Measurements from ENCODE around the gene CACNA2D2. TPM values are rescaled to one million over a fixed set of nuclear protein-coding genes. Genes with fewer than 3 reads are reported as not detected.

CACNA2D2 gene
- total and polyA plus RNA-seq, 9 donors = 0.95 to 8.6 (median 3.8) TPM

DNA sequence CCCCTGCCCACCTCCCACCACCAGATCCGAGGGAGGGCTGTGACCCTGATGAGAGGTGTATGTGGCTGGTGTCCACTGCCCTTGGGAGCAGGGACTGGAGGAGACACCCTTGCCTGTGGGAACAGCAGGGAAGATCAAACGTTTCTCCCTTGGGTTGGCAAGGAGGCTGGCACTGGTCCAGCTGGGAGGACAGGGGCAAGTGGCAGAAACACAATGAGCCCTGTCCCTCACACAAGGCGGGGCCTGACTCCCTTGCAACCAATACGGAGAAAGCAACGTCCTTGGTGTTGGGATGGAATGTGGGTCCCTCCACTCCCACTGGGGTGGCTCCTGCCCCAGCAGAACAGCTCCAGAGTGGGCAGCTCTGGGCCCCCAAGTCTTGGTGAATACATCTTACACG, 186.1 kb downstream of the CACNA2D2 start:
- Histone ChIP-seq H3K4me3 (no peak overlapping the region), H3K27me3 (no peaks in the 10 kb centered on the region), H3K36me3 (no peaks in the 10 kb centered on the region), H3K9me3 (no peaks in the 10 kb centered on the region), H3K4me1 (ENCODE audit: insufficient read depth) (peaks cover 18% of the 10 kb centered on the region), H3K27ac (no peak overlapping the region)
- WGBS, 3 donors = 52 to 61% (median 56%) methylated on average over 6 of the region's 6 CpGs
- DNase-seq = no peak
- intact Hi-C loops (cut with DNase I) = no loop called here
- TF ChIP-seq POLR2A (IDR thresholded peaks at IDR 0.05) (no peak), EP300 (IDR thresholded peaks at IDR 0.05) (no peak)
- TF ChIP-seq, protein P1, sequence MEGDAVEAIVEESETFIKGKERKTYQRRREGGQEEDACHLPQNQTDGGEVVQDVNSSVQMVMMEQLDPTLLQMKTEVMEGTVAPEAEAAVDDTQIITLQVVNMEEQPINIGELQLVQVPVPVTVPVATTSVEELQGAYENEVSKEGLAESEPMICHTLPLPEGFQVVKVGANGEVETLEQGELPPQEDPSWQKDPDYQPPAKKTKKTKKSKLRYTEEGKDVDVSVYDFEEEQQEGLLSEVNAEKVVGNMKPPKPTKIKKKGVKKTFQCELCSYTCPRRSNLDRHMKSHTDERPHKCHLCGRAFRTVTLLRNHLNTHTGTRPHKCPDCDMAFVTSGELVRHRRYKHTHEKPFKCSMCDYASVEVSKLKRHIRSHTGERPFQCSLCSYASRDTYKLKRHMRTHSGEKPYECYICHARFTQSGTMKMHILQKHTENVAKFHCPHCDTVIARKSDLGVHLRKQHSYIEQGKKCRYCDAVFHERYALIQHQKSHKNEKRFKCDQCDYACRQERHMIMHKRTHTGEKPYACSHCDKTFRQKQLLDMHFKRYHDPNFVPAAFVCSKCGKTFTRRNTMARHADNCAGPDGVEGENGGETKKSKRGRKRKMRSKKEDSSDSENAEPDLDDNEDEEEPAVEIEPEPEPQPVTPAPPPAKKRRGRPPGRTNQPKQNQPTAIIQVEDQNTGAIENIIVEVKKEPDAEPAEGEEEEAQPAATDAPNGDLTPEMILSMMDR (IDR thresholded peaks at IDR 0.05) = no peak

- TF ChIP-seq EP300 (IDR thresholded peaks at IDR 0.05) (no peak), POLR2A (IDR thresholded peaks at IDR 0.05) (no peak)
- TF ChIP-seq, protein P1 (IDR thresholded peaks at IDR 0.05) = no peak
- intact Hi-C loops (cut with DNase I) = no loop called here
- no peaks in the 10 kb centered on the region for H3K27me3 ChIP-seq
- WGBS, 3 donors = 58 to 61% (median 60%) methylated on average over 9 of the region's 9 CpGs
- H3K4me1 ChIP-seq (ENCODE audit: insufficient read depth) = peaks cover 18% of the 10 kb centered on the region
- no peaks in the 10 kb centered on the region for H3K9me3 ChIP-seq
- H3K4me3 ChIP-seq = no peak overlapping the region
- DNase-seq = no peak
- no peaks in the 10 kb centered on the region for H3K36me3 ChIP-seq
- no peak overlapping the region for H3K27ac ChIP-seq
Observed at GRCh38 chr3:50316657-50317242, 186.7 kb downstream of the CACNA2D2 start.

- no peaks in the 10 kb centered on the region for H3K36me3 ChIP-seq
- no peaks in the 10 kb centered on the region for H3K27me3 ChIP-seq
- H3K4me1 ChIP-seq (ENCODE audit: insufficient read depth) = peaks cover 10% of the 10 kb centered on the region
- no peaks in the 10 kb centered on the region for H3K9me3 ChIP-seq
- intact Hi-C loops (cut with DNase I) = no loop called here
- TF ChIP-seq EP300 (IDR thresholded peaks at IDR 0.05) = no peak
- TF ChIP-seq, protein P1 (IDR thresholded peaks at IDR 0.05) = no peak
- no peak for TF ChIP-seq POLR2A (IDR thresholded peaks at IDR 0.05)
- H3K4me3 ChIP-seq = no peak overlapping the region
- H3K27ac ChIP-seq = no peak overlapping the region
- DNase-seq = no peak
- 94 to 98% (median 97%) methylated on average over 4 of the region's 4 CpGs for WGBS, 3 donors
Observed at GRCh38 chr3:50314816-50315215, 188.6 kb downstream of the CACNA2D2 start.

DNA sequence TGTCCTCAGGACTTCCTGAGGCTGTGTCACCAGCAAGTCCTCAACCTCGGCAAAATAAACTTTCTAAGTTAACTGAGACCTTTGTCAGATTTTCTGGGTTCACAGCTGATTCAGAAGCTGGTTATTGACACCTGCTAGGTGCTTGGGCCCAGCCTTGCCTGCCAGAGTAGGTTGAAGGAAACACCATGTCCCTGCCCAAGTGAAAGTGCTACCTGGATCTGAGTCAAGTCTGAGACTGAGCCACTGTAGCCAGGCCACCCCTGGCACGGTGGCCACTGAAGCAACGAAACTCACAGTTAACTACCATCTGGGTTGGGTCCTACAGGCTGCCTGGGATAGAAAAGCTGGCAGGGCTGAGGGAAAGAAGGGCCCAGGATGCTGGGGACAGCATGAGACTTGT, 189.1 kb downstream of the CACNA2D2 start:
- no peak overlapping the region for H3K4me3 ChIP-seq
- H3K27me3 ChIP-seq = no peaks in the 10 kb centered on the region
- H3K9me3 ChIP-seq = no peaks in the 10 kb centered on the region
- no peak overlapping the region for H3K27ac ChIP-seq
- H3K4me1 ChIP-seq (ENCODE audit: insufficient read depth) = peaks cover 5% of the 10 kb centered on the region
- DNase-seq = no peak
- TF ChIP-seq, protein P1 (IDR thresholded peaks at IDR 0.05) = no peak
- TF ChIP-seq POLR2A (IDR thresholded peaks at IDR 0.05) (no peak), EP300 (IDR thresholded peaks at IDR 0.05) (no peak)
- 79 to 82% (median 81%) methylated on average over 3 of the region's 3 CpGs for WGBS, 3 donors
- no peaks in the 10 kb centered on the region for H3K36me3 ChIP-seq
- intact Hi-C loops (cut with DNase I) = no loop called here

Small RNA genes lying within 50 kb of the gene (small RNA-seq; reads per million reads assigned to genes)
- not detected for gene RNA5SP131

Other genes starting within 250 kb of the CACNA2D2 start
- 100 to 1,000 TPM in 1 of 7 donors, 10 to 100 TPM in 6; 18.4 to 224 (median 51.9) TPM for gene SEMA3B, start 234.5 kb downstream of the CACNA2D2 start, total RNA-seq
- gene SEMA3B, start 234.5 kb downstream of the CACNA2D2 start, polyA plus RNA-seq = 10 to 100 TPM in 1 of 2 donors, 1 to 10 TPM in 1; 5.0 to 30.9 TPM
- gene LSMEM2, start 224.5 kb downstream of the CACNA2D2 start, total RNA-seq = 1 to 10 TPM in 2 of 7 donors, under 1 TPM in 3, not detected in 2; 0.42 to 1.4 (median 0.76) TPM
- gene LSMEM2, start 224.5 kb downstream of the CACNA2D2 start, polyA plus RNA-seq = 1 to 10 TPM in 1 of 2 donors, under 1 TPM in 1; 0.60 to 1.0 TPM
- 10 to 100 TPM; 31.8 to 76.9 (median 56.4) TPM for gene IFRD2, start 211.2 kb downstream of the CACNA2D2 start, total RNA-seq
- gene IFRD2, start 211.2 kb downstream of the CACNA2D2 start, polyA plus RNA-seq = 10 to 100 TPM; 14.5 to 32.8 TPM
- 1 to 10 TPM in 6 of 7 donors, under 1 TPM in 1; 0.58 to 4.3 (median 2.0) TPM for gene HYAL3, start 204.2 kb downstream of the CACNA2D2 start, total RNA-seq
- gene HYAL3, start 204.2 kb downstream of the CACNA2D2 start, polyA plus RNA-seq = 1 to 10 TPM; 1.5 to 1.9 TPM
- gene NAA80, start 204.2 kb downstream of the CACNA2D2 start, total RNA-seq = 10 to 100 TPM in 6 of 7 donors, 1 to 10 TPM in 1; 9.7 to 15.7 (median 13.0) TPM
- gene NAA80, start 204.2 kb downstream of the CACNA2D2 start, polyA plus RNA-seq = 10 to 100 TPM in 1 of 2 donors, 1 to 10 TPM in 1; 2.6 to 11.2 TPM
- 1 to 10 TPM; 1.8 to 9.3 (median 3.3) TPM for gene HYAL1, start 200.1 kb downstream of the CACNA2D2 start, total RNA-seq
- 1 to 10 TPM; 3.6 to 4.4 TPM for gene HYAL1, start 200.1 kb downstream of the CACNA2D2 start, polyA plus RNA-seq
- 10 to 100 TPM; 29.0 to 81.6 (median 41.2) TPM for gene HYAL2, start 180.9 kb downstream of the CACNA2D2 start, total RNA-seq
- 10 to 100 TPM; 10.9 to 56.3 TPM for gene HYAL2, start 180.9 kb downstream of the CACNA2D2 start, polyA plus RNA-seq
- gene TUSC2, start 175.4 kb downstream of the CACNA2D2 start, total RNA-seq = 10 to 100 TPM; 19.4 to 26.4 (median 21.3) TPM
- gene TUSC2, start 175.4 kb downstream of the CACNA2D2 start, polyA plus RNA-seq = 10 to 100 TPM; 21.0 to 24.0 TPM
- gene RASSF1, start 162.8 kb downstream of the CACNA2D2 start, total RNA-seq = 10 to 100 TPM; 16.2 to 32.6 (median 25.5) TPM
- 10 to 100 TPM; 12.5 to 27.4 TPM for gene RASSF1, start 162.8 kb downstream of the CACNA2D2 start, polyA plus RNA-seq
- gene ZMYND10, start 157.9 kb downstream of the CACNA2D2 start, total RNA-seq = 10 to 100 TPM in 2 of 7 donors, 1 to 10 TPM in 5; 1.0 to 75.1 (median 3.4) TPM
- gene ZMYND10, start 157.9 kb downstream of the CACNA2D2 start, polyA plus RNA-seq = under 1 TPM; 0.50 to 0.81 TPM
- 10 to 100 TPM; 19.4 to 26.3 (median 22.4) TPM for gene NPRL2, start 152.9 kb downstream of the CACNA2D2 start, total RNA-seq
- 10 to 100 TPM; 21.8 to 21.9 TPM for gene NPRL2, start 152.9 kb downstream of the CACNA2D2 start, polyA plus RNA-seq
- gene CYB561D2, start 152.8 kb downstream of the CACNA2D2 start, total RNA-seq = 10 to 100 TPM in 3 of 7 donors, 1 to 10 TPM in 4; 8.0 to 17.1 (median 9.6) TPM
- gene CYB561D2, start 152.8 kb downstream of the CACNA2D2 start, polyA plus RNA-seq = 10 to 100 TPM in 1 of 2 donors, 1 to 10 TPM in 1; 4.5 to 10.8 TPM
- 10 to 100 TPM; 32.3 to 58.4 (median 36.9) TPM for gene TMEM115, start 144.1 kb downstream of the CACNA2D2 start, total RNA-seq
- 10 to 100 TPM in 1 of 2 donors, 1 to 10 TPM in 1; 8.5 to 40.2 TPM for gene TMEM115, start 144.1 kb downstream of the CACNA2D2 start, polyA plus RNA-seq
- 10 to 100 TPM; 10.7 to 24.1 (median 17.7) TPM for gene C3orf18, start 64.1 kb upstream of the CACNA2D2 start, total RNA-seq
- gene C3orf18, start 64.1 kb upstream of the CACNA2D2 start, polyA plus RNA-seq = 10 to 100 TPM; 13.0 to 17.5 TPM
- 10 to 100 TPM in 5 of 7 donors, 1 to 10 TPM in 2; 6.8 to 35.3 (median 24.7) TPM for gene HEMK1, start 65.9 kb upstream of the CACNA2D2 start, total RNA-seq
- gene HEMK1, start 65.9 kb upstream of the CACNA2D2 start, polyA plus RNA-seq = 10 to 100 TPM in 1 of 2 donors, 1 to 10 TPM in 1; 7.7 to 17.3 TPM
- 10 to 100 TPM in 6 of 7 donors, 1 to 10 TPM in 1; 6.2 to 28.0 (median 24.7) TPM for gene CISH, start 108.1 kb upstream of the CACNA2D2 start, total RNA-seq
- 10 to 100 TPM in 1 of 2 donors, 1 to 10 TPM in 1; 6.5 to 21.9 TPM for gene CISH, start 108.1 kb upstream of the CACNA2D2 start, polyA plus RNA-seq
- gene MAPKAPK3, start 113.5 kb upstream of the CACNA2D2 start, total RNA-seq = 10 to 100 TPM; 16.9 to 34.6 (median 29.3) TPM
- gene MAPKAPK3, start 113.5 kb upstream of the CACNA2D2 start, polyA plus RNA-seq = 10 to 100 TPM; 15.8 to 44.7 TPM
- under 1 TPM in 6 of 7 donors, not detected in 1; 0.17 to 0.71 (median 0.27) TPM for gene DOCK3, start 171.3 kb upstream of the CACNA2D2 start, total RNA-seq
- gene DOCK3, start 171.3 kb upstream of the CACNA2D2 start, polyA plus RNA-seq = under 1 TPM; 0.04 to 0.67 TPM